T-helper 2 cell (primary cell): ENCODE data around the gene DHDH.

Experiments
- DNase-seq, 5 experiments: peaks; one replicate each; pipeline versions ENCODE4 v3.0.0 to v3.0.0-alpha.2; 2012 to 2022

The DHDH gene

DNA sequence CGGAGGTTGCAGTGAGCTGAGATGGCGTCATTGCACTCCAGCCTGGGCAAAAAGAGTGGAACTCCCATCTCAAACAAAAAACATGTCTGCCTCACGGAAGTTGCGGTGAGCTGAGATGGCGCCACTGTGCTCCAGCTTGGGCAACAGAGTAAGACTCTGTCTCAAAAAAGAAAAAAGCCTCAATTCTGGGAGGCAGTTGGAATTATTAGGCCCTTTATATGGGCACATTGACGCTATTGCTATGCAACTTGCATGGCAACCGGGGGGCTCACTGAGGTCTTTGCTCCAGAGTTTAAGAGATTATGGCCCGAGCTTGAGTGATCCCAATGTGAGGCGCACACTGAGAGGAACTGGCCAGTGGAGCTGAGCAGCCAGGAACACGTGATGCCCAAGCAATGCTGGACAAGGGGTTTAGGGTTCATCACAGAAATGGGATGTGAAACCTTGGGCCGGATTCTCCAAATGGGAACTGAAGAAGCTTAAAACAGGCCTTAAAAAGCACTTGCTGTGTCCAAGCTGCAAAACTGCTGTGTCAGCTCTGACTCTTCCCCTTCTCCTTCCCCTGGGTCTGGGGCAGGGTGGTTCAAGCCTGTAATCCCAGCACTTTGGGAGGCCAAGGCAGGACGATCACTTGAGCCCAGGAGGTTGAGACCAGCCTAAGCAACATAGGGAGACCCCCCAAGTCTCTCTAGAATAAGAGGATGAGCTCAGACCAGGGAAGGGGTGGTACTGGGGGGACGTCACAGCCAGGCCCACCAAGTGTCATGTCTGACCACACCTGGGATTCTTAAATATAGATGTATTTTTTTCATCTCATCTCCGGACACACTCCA lies 34.1 kb downstream of the DHDH start:
- no peak for DNase-seq

DNA sequence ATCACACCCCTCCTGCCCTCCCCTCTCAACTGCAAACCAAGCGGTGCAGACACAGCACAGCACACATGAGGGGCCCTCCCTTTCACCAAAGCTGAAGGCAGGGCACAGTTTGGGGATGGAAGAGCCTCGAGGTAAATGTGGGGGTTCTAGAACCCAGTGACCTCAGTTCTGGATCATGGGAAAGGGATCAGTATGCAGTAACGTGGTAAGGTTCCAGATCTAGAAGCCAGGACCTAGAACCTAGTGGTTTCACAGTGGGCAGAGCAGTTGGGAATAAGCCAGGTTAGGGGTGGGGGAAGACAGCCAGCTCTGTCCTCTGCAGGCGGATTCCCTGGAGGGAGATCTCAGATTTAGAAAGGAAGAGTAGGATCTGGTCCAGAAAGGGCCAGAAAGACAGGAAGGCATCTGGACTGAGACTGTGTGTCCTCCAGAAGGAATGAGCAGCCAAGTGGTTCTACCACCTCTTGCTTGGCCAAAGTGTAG lies 34.7 kb downstream of the DHDH start:
- no peak for DNase-seq

DNA sequence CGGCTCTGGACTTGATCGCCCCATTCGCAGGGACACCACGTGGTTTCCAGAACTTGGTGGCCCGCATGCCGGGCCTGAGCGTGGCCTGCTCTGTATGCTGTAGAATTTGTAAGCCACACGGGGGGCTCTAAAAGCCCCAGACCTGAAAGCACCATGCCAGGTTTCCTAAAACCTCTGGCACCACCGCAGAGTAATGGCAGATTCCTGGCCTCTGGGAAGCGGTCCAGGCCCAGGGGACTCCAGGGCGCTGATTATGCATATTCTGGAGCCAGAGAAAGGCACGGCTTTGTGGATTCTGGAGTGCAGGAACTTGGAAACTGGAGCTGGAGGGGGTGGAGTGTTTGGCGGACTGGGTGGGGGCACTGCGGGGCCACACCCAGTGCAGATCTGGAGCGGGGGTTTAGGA lies 35.3 kb downstream of the DHDH start:
- no peak for DNase-seq

DNA sequence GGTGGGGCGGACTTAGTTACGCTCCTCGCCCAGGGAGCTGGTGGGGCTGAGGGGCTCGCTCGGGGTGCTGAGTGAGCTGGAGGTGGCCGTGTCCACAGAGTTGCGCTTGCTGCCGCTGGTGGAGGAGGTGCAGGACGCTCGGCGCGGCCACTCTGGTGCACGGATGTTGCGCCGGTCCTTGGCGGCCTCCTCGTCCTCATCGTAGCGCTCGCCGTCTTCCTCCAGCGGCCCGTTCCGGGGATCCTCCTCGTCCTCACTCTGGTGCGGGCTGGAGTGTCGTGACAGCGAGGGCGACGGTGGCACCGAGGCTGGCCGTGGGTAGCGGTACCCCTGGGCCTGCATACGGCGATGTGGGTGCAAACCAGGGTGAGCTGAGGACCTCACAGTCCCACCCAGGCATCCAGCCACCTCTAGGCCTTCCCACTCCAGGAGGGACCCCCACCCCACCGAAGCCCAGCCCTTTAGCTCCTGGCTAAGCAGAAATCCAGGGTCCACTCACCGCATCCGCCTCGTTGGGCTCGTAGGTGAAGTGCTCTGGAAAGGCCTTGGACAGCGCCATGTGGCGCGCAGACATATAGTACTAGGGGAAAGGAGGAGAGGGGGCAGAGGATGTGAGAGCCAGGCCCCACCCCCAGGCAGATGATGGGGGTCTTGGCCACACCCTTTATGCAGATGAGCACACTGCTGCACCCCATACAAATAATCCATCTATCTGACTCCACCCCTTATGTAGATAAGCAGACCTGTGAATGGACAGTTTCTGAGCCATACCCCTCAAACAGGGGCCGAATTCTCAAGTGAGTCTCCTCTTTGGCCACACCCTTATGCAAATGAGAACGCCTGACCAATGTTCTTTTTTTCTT lies 36.0 kb downstream of the DHDH start:
- no peak for DNase-seq

DNA sequence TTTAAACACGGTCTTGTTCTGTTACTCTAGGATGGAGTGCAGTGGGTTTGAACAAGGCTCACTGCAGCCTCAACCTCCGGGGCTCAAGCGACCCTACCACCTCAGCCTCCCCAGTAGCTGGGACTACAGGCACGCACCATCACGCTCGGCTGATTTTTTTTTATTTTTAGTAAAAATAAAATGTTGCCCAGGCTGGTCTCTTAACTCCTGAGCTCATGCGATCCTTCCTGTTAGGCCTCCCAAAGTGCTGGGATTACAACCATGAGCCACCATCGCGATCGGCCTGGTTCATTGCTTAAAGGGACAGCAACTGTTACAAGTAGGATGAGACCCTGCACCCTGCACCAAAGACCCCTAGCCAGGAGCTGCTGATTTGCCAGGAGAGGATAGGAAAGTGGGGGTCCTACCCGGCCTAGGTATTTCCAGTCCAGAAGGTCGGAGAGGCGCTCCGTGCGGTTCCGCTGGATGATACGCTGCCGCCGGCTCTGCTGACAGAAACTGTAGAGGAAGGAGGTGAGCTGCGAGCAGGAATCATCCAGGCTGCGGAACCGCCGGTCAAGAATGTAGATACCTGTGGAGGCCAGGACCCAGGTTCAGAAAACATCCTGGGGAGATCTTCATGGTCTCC lies 36.8 kb downstream of the DHDH start:
- DNase-seq, result no peak

DNA sequence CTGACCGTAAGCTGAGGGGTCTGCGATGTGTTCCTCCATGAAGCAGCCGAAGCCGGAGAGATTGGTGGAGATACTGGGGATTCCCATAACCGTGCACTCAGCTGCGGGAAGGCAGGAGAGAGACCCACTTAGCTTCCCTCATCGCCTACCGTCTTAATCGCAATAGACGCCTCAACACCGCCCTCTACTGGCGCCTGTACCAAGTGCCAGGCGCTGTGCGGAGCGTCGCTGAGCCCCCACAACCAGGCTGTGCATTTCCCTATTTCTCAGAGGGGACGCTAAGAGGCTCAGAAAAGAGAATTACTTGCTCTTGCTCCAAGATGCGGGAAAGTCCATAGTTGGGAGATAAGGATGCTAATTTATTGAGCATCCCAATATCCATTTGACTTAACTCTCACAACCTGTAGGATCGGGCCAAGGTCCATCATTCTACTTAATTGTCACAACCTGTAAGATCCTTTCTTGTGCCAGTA lies 37.5 kb downstream of the DHDH start:
- DNase-seq, result peak; percentile 55 to 75 (median 73)

DNA sequence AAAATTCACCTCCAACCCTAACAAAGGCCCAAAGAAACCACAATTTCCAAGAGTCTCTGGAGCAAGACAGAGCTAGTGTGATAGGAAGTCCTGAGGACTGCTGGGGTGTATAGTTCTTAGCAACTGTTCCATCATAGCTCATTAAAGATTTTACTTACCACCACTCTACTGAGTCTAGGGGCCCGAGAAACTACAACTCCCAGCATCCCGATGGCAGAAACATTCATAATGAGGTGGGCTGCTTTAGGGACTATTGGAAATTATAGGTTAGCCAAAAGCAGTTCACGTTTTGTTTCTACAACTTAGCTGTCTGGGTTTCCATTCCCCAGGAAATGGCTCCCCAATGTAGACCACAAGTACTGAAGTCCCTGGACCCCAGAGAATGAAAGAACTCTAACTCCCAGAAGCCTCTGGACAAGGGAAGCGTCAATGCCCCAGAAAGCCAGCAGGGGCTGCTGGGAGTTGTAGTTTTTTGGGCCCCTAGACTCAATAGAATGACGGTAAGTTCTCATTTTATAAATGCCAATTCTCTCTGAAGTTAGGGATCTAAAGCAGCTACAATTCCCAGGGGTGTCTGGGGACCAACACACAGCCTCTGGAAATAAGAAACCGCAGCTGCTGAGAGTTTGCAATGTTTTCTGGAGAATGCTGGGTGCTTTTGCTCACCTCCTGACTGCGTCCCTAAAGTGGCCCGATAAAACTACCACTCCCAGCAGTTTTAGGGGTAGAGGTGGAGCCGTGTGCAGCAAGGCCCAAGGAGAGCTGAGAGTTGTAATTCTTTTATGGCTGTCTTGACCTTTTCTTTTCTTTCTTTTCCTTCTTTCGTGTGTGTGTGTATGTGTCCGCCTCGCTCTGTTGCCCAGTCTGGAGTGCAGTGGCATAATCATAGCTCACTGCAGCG lies 42.7 kb downstream of the DHDH start:
- DNase-seq, result peak in 2 of 5 experiments; percentile 31 to 50

DNA sequence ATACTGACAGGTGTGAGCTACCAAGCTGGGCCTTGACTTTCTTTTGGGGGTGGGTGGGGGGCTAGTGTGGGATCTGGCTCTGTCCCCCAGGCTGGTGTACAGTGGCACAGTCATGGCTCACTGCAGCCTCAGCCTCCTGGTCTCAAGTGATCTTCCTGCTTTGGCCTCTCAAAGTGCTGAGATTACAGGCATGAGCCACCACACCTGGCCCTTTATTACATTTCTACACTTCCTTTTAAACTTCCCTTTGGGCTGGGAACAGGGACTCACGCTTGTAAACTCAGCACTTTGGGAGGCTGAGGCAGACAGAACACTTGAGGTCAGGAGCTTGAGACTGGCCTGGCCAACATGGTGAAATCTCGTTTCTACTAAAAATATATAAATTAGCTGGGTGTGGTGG lies 43.6 kb downstream of the DHDH start:
- no peak for DNase-seq

DNA sequence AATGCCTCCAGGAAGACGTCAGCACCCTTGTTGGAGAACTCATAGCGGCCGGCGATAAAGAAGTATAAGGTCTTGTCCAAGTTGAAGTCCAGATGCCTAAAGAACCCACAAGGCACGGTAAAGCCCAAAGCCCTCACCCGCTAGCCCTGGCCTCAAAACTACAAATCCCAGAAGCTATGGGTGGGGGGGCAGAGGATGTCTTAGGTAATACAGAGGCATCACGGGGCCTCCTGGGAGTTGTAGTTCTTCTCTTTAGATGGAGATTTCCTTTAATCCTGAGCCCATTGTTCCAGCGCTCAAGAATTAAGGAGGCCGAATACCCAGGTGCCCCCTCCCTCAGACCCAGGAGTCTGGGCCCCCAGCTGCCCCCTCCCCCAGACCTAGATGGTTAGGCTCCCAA lies 48.8 kb downstream of the DHDH start:
- DNase-seq, result no peak

DNA sequence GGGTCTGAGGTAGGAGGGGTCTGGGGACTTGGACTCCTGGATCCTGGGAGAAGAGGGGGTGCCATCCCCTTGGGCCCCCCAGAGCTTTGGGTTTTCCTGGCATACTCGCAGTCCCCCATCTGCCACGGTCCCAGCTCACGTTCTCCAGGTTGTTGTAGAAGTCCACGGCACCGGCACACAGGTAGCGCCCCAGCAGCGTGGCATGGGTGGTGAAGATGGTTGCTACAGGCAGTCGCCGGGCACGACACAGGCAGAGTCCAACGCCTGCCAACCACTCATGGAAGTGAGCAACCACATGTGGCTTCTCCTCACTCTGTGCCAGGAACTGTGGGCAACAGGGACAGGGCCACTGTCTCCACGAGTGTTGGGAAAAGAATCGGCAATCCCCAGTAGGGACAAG lies 52.2 kb downstream of the DHDH start:
- no peak for DNase-seq

DNA sequence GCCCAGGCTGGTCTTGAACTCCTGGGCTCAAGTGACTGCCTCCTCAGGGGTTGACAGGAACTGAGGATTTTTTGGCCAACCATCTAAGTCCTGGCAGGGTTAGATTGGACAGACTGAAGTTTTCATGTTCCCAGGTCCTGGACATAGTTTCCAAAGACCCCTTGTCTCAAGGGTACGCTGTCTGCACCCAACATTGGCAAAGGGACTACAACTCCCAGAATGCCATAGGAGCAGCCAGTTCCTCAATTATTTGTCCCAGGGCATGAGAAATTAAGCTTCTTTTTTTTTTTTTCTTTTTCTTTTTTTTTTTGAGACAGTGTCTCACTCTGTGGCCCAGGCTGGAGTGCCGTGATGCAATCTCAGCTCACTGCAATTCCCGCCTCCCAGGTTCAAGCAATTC lies 52.7 kb downstream of the DHDH start:
- DNase-seq, result no peak

DNA sequence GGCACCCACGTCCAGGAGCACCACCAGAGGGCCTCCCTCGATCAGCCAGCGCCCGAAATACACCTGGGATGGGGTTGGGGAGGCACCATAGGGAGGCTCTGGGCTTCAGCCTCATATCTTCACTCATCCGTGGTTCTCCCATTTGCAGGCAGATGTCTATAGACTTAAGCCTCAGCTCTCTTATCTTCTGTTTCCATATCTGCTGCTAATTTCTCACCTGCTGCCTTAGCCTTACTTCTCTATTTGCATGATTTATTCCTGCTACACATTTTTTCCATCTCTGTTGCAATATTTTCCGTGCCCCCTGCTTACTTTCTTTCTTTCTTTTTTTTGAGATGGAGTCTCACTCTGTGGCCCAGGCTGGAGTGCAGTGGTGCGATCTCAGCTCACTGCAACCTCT lies 53.8 kb downstream of the DHDH start:
- no peak for DNase-seq

DNA sequence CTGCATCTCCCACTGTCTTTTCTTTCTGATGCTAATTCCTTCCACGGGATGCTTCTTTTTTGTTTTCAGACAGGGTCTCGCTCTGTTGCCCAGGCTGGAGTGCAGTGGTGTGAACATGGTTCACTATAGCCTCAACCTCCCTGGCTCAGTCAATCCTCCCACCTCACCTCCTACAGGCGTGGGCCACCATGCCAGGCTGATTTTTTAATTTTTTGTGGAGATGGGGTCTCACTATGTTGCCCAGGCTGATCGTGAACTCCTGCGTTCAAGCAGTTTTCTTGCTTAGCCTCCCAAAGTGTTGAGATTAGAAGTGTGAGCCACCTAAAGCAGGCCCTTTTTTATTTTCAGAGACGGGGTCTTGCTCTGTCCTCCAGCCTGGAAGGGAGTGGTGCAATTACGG lies 54.8 kb downstream of the DHDH start:
- DNase-seq, result no peak

DNA sequence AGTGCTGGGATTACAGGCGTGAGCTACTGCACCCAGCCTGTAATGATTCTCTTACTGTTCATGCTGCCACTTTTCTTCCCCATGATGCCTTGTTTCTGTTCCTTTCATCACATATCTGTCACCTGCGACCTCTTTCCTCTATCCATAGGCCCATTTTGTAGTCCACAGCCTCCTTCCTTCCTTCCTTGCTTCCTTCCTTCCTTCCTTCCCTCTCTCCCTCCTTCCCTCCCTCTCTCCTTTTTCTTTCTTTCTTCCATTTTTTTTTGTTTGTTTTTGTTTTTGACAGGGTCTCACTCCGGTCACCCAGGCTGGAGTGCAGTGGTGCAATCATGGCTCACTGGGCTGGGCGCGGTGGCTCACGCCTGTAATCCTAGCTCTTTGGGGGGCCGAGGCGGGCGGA lies 55.4 kb downstream of the DHDH start:
- DNase-seq, result no peak

DNA sequence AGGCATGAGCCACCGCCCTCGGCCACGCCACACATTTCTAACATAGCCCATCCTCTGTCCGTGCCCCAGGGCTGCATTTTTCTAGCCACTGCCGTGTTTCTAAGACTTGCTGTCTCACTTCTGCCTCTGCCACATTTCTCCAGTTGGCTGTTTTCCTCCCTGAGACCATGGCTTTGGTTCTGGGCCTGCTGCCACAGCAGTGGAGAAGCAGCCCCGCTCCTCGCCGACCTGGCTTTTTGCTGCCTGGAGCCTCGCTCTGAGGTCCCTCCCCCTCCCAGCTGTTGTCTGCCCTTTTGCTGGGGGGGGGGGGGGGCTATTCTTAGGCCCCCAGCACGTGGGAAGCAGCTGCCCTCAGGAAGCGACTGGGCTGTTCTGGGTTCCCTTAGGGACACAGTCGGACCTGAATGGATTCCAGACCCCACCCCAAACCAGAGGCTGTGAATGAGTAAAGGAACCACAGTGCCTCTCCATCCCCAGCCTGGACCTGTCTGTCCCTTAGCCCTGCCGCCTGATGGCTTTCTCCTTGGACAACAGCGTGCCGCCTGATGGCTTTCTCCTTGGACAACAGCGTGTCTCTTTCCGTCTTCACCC lies 56.3 kb downstream of the DHDH start:
- DNase-seq, result no peak

DNA sequence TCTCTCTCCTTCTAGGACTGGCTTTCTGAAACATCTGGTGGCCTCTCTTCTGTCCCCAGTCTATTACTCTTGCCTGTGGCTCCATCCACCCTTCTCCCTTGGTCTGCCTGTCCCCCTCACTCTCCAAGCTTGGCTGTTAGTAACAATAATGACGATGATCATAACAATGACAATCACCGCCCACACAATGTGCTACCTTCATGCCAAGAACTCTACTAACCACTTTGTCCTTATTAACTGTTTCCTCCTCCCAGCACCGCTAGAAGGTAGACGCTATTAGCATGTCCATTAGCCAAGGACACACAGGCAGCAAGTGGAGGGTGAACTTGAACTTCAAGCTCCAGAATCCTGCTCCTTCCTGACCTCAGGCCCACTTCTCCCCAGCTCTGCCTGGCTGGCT lies 56.9 kb downstream of the DHDH start:
- no peak for DNase-seq

DNA sequence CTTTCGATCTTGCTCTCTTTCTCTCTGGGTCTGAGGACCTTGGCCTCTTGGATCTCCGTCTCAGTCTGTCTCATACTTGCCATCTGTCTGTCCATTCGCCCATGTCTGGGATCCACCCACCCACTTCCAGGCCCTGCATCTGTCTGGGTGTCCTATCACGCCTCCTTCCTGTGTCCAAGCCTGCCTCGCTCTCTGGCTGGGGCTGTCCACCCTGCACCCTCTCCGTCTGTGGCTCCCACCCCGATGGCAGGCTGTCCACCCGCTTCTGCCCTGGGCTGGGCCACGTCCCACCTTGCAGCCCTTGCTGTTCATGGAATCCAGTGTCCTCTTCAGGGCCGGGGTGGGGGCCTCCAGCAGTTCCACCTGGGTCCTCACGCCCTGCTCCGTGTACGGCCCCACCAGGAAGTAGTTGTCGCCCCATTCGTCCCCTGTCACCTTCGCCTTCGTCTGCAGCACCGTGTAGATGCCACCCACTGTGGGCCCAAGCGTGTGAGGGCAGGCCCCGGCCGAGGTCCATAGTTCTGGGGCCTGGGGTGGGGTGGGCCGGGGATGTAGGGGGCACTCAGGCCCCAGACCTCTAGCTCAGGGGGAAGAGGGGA lies 57.6 kb downstream of the DHDH start:
- no peak for DNase-seq

DNA sequence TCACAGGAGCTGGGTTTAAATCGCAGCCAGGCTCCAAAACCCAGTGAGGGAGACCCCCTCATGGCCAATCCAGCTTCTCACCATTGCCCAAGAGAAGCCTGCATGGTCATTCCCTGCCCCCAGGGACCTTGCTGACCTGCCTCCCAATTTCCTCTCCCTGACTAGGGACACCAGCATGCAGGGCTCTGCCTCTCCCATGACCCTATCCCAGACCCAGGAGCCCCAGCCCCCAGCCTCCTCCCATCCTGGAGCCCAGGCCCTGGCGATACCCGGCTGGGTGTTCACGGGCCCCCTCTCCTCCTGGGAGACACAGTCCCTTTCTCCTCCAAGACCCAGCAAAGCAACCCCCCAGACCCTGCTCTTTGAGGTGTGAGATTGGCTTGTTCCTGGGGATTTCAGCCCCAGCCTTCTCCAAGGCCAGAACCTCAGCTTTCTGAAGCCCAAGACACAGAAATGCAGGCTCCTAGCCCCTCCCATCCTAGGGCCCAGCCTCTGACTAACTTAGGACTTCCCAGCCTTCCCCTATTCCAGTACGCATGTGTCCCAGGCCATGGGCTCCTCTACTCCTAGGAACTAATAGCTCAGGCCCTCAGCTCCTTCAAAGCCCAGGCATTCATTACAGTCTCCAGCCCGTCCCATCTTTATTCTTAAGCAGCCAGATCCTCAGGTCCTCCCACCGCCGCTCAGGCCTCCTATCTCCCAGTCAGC lies 58.5 kb downstream of the DHDH start:
- DNase-seq, result no peak

DNA sequence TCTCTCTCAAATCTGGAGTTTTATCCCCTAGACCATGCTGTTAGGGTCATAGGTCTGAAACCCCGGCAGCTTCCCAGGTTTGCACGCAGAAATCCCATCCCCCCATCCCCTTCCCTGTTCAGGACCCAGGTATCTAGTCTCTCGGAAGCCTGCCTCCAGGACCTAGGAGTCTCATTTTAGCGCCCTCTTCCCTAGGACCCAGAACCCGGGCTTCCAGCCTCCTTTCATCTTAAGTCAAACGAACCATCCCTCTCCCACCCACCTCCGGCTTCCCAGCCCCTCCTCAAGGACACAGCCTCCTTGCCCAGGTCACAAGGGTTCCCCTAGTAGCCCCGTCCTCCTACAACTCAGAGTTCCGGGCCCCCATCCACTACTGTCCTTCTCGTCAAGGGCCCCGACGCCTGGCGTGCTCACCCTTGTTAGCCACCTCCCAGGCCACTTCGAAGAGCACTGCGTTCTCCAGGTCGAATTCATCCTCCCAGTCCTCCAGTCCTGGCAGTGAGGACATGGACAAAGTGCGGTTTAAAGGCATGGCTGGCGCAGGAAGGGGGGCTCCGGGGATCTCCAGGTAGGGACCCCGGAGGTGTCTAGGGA lies 59.2 kb downstream of the DHDH start:
- DNase-seq, result peak in 1 of 5 experiments; percentile 36
